H9 (cell line): ENCODE measurements around the gene SERPIND1. TPM values are rescaled to one million over a fixed set of nuclear protein-coding genes. Genes with fewer than 3 reads are reported as not detected.

ENCODE experiments used
- DNase-seq: peaks from one replicate; pipeline ENCODE4 v3.0.0-alpha.2; 2017
- H2AFZ ChIP-seq: one replicate; pipeline ENCODE4 v1.6.1; 2013; ENCODE audit warnings: mild to moderate bottlenecking, low read length, control low read depth, moderate library complexity
- H2AK5ac ChIP-seq: 2 replicates; pipeline ENCODE4 v1.6.1; 2013; ENCODE audit warnings: low read length, control low read depth, mixed read lengths; ENCODE audit not compliant: insufficient read length
- H2BK120ac ChIP-seq: one replicate; pipeline ENCODE4 v1.6.1; 2013; ENCODE audit warnings: low read depth, mild to moderate bottlenecking, low read length, control low read depth, inconsistent platforms; ENCODE audit not compliant: poor library complexity, severe bottlenecking
- H2BK12ac ChIP-seq: 2 replicates; pipeline ENCODE4 v1.6.1; 2013; ENCODE audit warnings: low read length, control low read depth, mixed read lengths, low read depth; ENCODE audit not compliant: insufficient read length
- H2BK15ac ChIP-seq: 2 replicates; pipeline ENCODE4 v1.6.1; 2013; ENCODE audit warnings: low read depth, low read length, control low read depth
- H2BK20ac ChIP-seq: one replicate; pipeline ENCODE4 v1.6.1; 2013; ENCODE audit warnings: low read depth, mild to moderate bottlenecking, low read length, control low read depth, inconsistent platforms; ENCODE audit not compliant: poor library complexity, severe bottlenecking
- H2BK5ac ChIP-seq: 2 replicates; pipeline ENCODE4 v1.6.1; 2013; ENCODE audit warnings: low read length, control low read depth, mixed read lengths; ENCODE audit not compliant: insufficient read length
- H3K14ac ChIP-seq: 2 replicates; pipeline ENCODE4 v1.6.1; 2013; ENCODE audit warnings: low read length, control low read depth; ENCODE audit not compliant: insufficient read depth
- H3K18ac ChIP-seq: 2 replicates; pipeline ENCODE4 v1.6.1; 2013; ENCODE audit warnings: low read depth, mild to moderate bottlenecking, mixed read lengths, low read length, control low read depth; ENCODE audit not compliant: insufficient read length
- H3K23ac ChIP-seq: 2 replicates; pipeline ENCODE4 v1.6.1; 2013; ENCODE audit warnings: low read length, control low read depth, mixed read lengths, low read depth; ENCODE audit not compliant: insufficient read length
- H3K23me2 ChIP-seq: 2 replicates; pipeline ENCODE4 v1.6.1; 2013; ENCODE audit warnings: low read depth, mild to moderate bottlenecking, mixed read lengths, low read length, control low read depth; ENCODE audit not compliant: insufficient read length, poor library complexity, severe bottlenecking
- H3K27ac ChIP-seq: 2 replicates; pipeline ENCODE4 v1.5.1; 2013; ENCODE audit warnings: low read length, control low read depth, mixed read lengths, low read depth; ENCODE audit not compliant: insufficient read length
- H3K27me3 ChIP-seq: 2 replicates; pipeline ENCODE4 v1.6.1; 2013; ENCODE audit warnings: low read length, control low read depth, inconsistent platforms; ENCODE audit not compliant: insufficient read depth
- H3K4ac ChIP-seq: 2 replicates; pipeline ENCODE4 v1.6.1; 2013; ENCODE audit warnings: low read depth, mild to moderate bottlenecking, control low read depth, inconsistent platforms, low read length, moderate library complexity
- H3K4me1 ChIP-seq: 2 replicates; pipeline ENCODE4 v1.6.1; 2013; ENCODE audit warnings: low read length, control low read depth, inconsistent platforms; ENCODE audit not compliant: insufficient read depth
- H3K4me2 ChIP-seq: 2 replicates; pipeline ENCODE4 v1.6.1; 2013; ENCODE audit warnings: low read length, control low read depth, mixed read lengths; ENCODE audit not compliant: insufficient read length, insufficient read depth
- H3K56ac ChIP-seq: 2 replicates; pipeline ENCODE4 v1.6.1; 2013; ENCODE audit warnings: low read depth, mild to moderate bottlenecking, mixed read lengths, low read length, control low read depth; ENCODE audit not compliant: insufficient read length
- H3K79me1 ChIP-seq: 2 replicates; pipeline ENCODE4 v1.6.1; 2013; ENCODE audit warnings: low read depth, mild to moderate bottlenecking, moderate library complexity, low read length, control low read depth, inconsistent platforms; ENCODE audit not compliant: insufficient read depth, poor library complexity, severe bottlenecking
- H3K79me2 ChIP-seq: 2 replicates; pipeline ENCODE4 v1.6.1; 2013; ENCODE audit warnings: low read length, control low read depth, inconsistent platforms; ENCODE audit not compliant: insufficient read depth
- H3K9ac ChIP-seq: 2 replicates; pipeline ENCODE4 v1.6.1; 2013; ENCODE audit warnings: low read length, control low read depth, mixed read lengths; ENCODE audit not compliant: insufficient read length; ENCODE audit errors: extremely low read depth
- H3K9me3 ChIP-seq: one replicate; pipeline ENCODE4 v1.6.1; 2013; ENCODE audit warnings: low read depth, low read length, inconsistent platforms; ENCODE audit not compliant: control insufficient read depth
- H3T11ph ChIP-seq: one replicate; pipeline ENCODE4 v1.6.1; 2013; ENCODE audit warnings: mild to moderate bottlenecking, low read length, control low read depth, inconsistent platforms
- H4K20me1 ChIP-seq: one replicate; pipeline ENCODE4 v1.6.1; 2013; ENCODE audit not compliant: control insufficient read depth, insufficient read length, insufficient read depth
- H4K5ac ChIP-seq: 2 replicates; pipeline ENCODE4 v1.6.1; 2013; ENCODE audit warnings: low read depth, mild to moderate bottlenecking, mixed read lengths, low read length, control low read depth; ENCODE audit not compliant: insufficient read length
- H4K8ac ChIP-seq: replicated peaks from 2 replicates; pipeline ENCODE4 v1.6.1; 2013; ENCODE audit warnings: low read length, control low read depth, mixed read lengths, low read depth; ENCODE audit not compliant: insufficient read length
- H4K91ac ChIP-seq: 2 replicates; pipeline ENCODE4 v1.6.1; 2013; ENCODE audit warnings: low read depth, mild to moderate bottlenecking, moderate library complexity, mixed read lengths, low read length, control low read depth; ENCODE audit not compliant: insufficient read length
- H3K27ac Mint-ChIP-seq, 3 experiments: 2 replicates in 2 of 3; 3 replicates in 1 of 3; pipeline ENCODE4 v1.8.0; 2020 to 2021; ENCODE audit warnings: mixed read lengths in 3 of 3, mild to moderate bottlenecking in 1 of 3, moderate library complexity in 1 of 3
- H3K27me3 Mint-ChIP-seq: 2 replicates; pipeline ENCODE4 v1.8.0; 2021; ENCODE audit warnings: low read depth, mild to moderate bottlenecking, moderate library complexity, mixed read lengths
- H3K36me3 Mint-ChIP-seq, 3 experiments: 2 replicates in 2 of 3; 3 replicates in 1 of 3; pipeline ENCODE4 v1.8.0; 2020 to 2021; ENCODE audit warnings: low read depth in 3 of 3, mixed read lengths in 3 of 3; ENCODE audit not compliant: insufficient read depth in 1 of 3
- H3K4me1 Mint-ChIP-seq, 2 experiments: 2 replicates each; pipeline ENCODE4 v1.8.0; 2020; ENCODE audit warnings: mixed read lengths in 2 of 2
- H3K4me3 Mint-ChIP-seq, 2 experiments: 2 replicates in 1 of 2; 3 replicates in 1 of 2; pipeline ENCODE4 v1.8.0; 2020 to 2021; ENCODE audit warnings: mild to moderate bottlenecking in 2 of 2, mixed read lengths in 2 of 2, moderate library complexity in 1 of 2
- H3K9me3 Mint-ChIP-seq, 2 experiments: 2 replicates in 1 of 2; 3 replicates in 1 of 2; pipeline ENCODE4 v1.8.0; 2020; ENCODE audit warnings: mild to moderate bottlenecking in 2 of 2, mixed read lengths in 2 of 2, moderate library complexity in 1 of 2
- WGBS: extraction: QIAGEN DNeasy Blood & Tissue Kit; methylation state at CpG from one replicate; pipeline ENCODE4 v1.1.7; 2013; ENCODE audit warnings: missing lambda C conversion rate, low lambda C conversion rate, mixed read lengths; ENCODE audit not compliant: insufficient read length; ENCODE audit errors: extremely low coverage; 5-methylcytosine and 5-hydroxymethylcytosine counted together
- total RNA-seq: library from RNA; stranded (reverse); gene quantifications from 2 replicates; pipeline ENCODE4 v1.2.1, GENCODE V29; 2021
- TF ChIP-seq, protein P1 (sequence below): fragments of 200-600 bp; sonication (generic); conservative IDR thresholded peaks from 3 replicates; pipeline ENCODE4 v1.8.0; 2021; ENCODE audit warnings: antibody characterized with exemption, mild to moderate bottlenecking

Gene SERPIND1
- total RNA-seq, 1 experiment from 2014 or later, result not detected

DNA sequence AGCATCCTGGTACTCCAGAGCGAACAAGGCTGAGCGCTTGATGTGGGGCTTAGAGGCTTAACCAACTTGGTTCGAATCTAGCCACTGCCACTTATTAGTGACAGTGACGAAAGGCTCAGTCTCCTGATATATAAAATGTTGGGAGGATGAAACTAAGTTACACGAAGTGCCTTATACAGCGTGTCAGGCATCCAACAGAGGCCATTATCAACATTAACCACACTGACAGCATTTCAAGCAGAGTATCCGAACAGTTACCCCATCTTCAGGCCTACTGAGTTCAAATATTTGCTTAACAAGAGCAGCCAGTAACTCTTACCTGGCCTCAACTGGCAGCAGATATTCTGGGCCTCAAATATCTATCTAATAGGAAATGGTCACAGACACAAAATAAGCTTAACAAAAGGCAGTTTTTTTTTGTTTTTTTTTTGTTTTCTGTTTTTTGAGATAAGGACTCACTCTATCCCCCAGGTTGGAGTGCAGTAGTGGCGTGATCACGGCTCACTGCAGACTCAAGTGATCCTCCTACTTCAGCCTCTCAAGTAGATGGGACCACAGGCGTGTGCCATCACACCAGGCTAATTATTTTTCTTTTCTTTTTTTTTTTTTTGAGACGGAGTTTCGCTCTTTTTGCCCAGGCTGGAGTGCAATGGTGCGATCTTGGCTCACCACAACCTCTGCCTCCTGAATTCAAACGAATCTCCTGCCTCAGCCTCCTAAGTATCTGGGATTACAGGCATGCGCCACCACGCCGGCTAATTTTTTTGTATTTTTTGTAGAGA is 2.9 kb downstream of the SERPIND1 start:
- Histone ChIP-seq H3K23me2 (no peaks in the 10 kb centered on the region), H3K27me3 (no peaks in the 10 kb centered on the region), H4K20me1 (no peaks in the 10 kb centered on the region), H3K27ac (no peak overlapping the region), H3K79me2 (no peaks in the 10 kb centered on the region), H3K9me3 (no peaks in the 10 kb centered on the region), H2AFZ (no peak overlapping the region), H3K23ac (no peak overlapping the region), H3K4me2 (no peak overlapping the region), H3K18ac (no peak overlapping the region), H2BK15ac (no peak overlapping the region), H3T11ph (no peak overlapping the region), H3K14ac (no peak overlapping the region), H4K5ac (no peak overlapping the region), H2AK5ac (no peak overlapping the region), H2BK20ac (no peak overlapping the region), H3K56ac (no peak overlapping the region), H2BK5ac (no peak overlapping the region), H3K4ac (no peak overlapping the region), H3K4me1 (no peaks in the 10 kb centered on the region), H3K79me1 (no peaks in the 10 kb centered on the region), H4K8ac (no peak overlapping the region), H4K91ac (no peak overlapping the region), H3K9ac (no peak overlapping the region), H2BK12ac (no peak overlapping the region), H2BK120ac (no peak overlapping the region)
- Mint-ChIP-seq H3K27me3 (no peaks in the 10 kb centered on the region), H3K4me3 (no peak overlapping the region), H3K36me3 (peaks cover 0 to 6% (median 0%) of the 10 kb centered on the region in 3 experiments; a peak in 1 of 7 replicates), H3K27ac (no peak overlapping the region), H3K9me3 (no peaks in the 10 kb centered on the region), H3K4me1 (peaks cover 14 to 17% of the 10 kb centered on the region in 2 experiments)
- WGBS, result no CpG with 5 or more reads among the region's 17 CpGs
- TF ChIP-seq, protein P1, sequence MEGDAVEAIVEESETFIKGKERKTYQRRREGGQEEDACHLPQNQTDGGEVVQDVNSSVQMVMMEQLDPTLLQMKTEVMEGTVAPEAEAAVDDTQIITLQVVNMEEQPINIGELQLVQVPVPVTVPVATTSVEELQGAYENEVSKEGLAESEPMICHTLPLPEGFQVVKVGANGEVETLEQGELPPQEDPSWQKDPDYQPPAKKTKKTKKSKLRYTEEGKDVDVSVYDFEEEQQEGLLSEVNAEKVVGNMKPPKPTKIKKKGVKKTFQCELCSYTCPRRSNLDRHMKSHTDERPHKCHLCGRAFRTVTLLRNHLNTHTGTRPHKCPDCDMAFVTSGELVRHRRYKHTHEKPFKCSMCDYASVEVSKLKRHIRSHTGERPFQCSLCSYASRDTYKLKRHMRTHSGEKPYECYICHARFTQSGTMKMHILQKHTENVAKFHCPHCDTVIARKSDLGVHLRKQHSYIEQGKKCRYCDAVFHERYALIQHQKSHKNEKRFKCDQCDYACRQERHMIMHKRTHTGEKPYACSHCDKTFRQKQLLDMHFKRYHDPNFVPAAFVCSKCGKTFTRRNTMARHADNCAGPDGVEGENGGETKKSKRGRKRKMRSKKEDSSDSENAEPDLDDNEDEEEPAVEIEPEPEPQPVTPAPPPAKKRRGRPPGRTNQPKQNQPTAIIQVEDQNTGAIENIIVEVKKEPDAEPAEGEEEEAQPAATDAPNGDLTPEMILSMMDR, result no peak
- no peak for DNase-seq
